Glomerular visceral epithelial cell (primary cell): ENCODE results near the gene GPR135.

Experiments used
- DNase-seq: peaks from one replicate; pipeline ENCODE4 v3.0.0-alpha.2; 2016; ENCODE audit errors: extremely low spot score

The GPR135 gene

DNA sequence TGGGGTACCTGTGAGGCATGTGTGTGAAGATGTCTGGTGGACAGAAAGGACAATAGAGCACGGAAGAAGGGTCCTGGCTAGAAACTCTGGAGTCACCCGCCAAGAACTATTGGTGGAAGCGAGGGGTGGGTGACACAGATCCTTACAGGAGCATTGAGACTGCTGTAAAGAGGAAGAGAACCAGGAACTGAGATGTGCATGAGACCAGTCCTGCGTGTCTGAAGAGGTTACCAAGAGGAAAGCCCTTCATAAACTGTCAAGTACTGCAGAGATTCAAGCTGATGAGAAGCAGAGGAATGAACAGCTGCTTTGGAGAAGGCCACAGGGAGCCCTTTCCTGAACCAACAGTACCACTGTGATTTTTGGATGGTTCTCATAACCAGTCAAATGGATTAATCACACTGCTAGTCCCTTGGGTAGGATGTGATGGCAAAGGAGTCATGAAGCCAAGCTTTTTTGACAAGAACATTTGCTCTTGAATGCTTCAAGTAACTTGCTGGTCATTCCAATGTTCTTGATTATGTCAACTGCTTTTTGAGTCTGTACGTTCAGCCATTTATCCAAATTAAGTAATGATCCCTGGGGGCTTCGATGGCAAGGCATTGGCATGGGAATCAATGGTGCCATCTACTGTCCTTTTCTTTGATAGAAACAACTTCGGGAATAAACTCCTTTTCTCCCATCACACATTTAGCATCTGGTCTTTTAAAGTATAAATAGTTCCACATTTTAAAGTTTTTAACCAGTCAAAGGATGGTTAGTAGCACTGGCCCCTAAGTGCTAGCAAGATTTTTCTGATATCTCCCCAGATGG lies 42.9 kb downstream of the GPR135 start:
- DNase-seq, result no peak

GRCh38 chr14:59419303-59419702 lies 45.9 kb downstream of the GPR135 start:
- no peak for DNase-seq

DNA sequence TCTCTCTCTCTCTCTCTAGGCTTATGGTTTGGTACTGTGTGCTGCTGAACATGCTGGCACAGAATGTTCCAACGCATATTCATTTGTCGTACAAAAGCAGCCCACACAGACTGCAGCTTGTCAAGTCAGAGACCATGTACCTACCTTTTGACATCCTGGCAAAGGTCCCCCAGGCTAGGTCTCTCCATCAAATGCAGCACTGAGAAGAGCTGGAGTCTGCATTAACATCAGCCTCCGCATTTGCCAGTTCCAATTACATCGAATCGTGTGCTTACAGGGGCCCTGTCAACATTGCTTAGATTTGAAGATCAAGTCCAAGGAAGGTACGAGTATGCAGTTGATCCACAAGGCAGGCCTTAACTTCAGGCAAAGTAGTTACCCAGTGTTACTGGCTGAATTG lies 47.9 kb downstream of the GPR135 start:
- no peak for DNase-seq

DNA sequence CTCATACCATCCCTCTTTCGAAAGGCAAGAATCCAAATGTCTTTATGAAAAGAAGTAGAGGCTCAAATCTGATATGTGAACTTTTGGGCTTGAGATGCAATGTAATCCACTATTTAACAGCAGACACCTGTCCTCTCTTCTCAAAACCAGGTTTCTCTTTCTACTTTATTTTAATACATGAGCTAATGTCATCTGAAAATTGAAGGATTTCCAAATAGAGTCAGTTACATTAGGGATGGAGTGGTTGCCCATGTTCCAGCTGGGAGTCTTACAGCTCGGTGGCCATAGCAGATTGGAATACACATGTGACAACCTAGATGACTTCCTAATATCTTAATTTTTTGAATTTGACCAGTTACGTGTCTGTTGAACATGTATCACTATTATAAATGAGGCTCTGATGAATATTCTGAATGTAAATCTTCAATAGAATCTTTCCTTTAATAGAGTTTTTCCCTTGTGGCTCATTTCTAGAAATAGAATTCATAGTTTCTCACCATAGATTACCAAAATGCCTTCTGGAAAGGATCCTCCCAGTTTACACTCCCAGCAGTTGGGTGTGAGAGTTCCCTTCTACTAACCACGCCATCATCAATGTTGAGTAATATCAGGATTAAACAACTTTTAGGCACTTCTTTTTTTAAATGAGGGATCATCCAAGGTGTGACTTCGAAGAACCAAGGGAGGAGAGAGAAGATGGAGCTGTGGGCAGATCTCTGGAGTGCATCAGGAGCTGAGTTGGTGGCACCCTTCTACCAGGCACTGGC lies 49.2 kb downstream of the GPR135 start:
- DNase-seq, result no peak
